ENCODE data around the gene CEP112.

CEP112 gene

GRCh38 chr17:66191593-66192377 lies at the start of gene CEP112:
Gene CEP112 (minus strand): TSS chr17:66192133.
- DNase-seq (ENCODE audit: low read depth in 1 of 2, low spot score in 1 of 2): peak; percentile 53 to 64

DNA sequence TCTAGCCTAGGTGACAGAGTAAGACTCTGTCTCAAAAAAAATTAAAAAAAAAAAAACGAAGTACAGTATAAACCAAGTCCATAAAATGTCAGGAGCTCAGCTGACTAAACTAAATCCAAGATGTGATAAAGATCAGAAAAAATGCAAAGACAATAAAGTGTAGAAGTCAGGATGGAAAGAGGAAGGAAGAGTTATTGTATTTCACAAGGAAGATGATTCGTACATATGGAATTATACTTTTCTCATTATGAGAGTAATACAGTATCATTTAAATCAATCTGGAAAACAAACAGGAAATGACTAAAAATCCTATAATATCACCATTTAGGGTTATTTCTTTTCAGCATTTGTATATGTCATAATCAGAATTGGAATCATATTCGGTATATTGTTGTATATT lies 48.7 kb upstream of the CEP112 start:
- no peak for DNase-seq (ENCODE audit: low read depth in 1 of 2, low spot score in 1 of 2)

DNA sequence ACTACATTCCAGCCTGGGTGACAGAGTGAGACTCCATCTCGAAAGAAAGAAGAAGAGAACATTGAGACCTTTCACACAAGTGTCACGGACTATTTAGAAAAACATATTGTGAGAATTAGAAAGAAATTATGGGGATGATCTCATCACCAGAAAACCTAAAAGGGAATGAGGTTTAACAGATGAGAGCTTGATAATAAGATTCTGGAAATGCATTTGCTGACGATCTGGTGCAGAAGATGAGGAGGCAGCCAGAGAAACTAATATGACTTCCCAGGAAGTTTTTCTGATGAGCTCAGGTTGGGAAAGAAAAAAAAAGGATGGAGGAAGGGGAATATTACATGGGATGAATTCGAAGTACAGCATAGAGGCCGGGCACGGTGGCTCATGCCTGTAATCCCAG lies 48.1 kb upstream of the CEP112 start:
- no peak for DNase-seq (ENCODE audit: low read depth in 1 of 2, low spot score in 1 of 2)

DNA sequence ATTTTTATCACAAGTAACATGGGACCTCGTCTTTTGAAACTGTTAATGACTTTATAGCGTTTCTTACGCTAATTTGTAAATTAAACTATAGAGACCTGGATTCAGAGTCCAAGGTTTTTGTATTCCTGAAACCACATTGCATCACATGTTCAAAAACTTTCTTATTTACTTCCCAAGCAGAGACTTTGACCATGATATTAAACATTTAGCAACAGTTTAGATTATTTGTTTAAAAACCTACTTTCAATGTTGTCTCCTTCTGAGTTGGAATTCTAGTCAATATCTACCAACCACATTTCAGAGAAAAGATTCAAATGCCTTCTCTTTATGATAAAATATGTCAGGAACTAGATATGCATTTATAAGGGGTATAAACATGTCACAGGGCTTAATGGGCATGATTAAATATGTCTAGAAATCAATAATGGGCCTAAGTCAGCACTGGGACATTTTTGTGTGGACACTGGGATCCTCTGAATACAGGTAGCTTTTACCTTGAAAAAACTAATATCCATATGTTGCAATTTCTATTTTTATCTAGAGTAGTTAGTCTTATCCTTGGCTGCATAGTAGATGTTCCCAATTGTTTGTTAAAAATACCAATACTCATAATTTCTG lies 43.6 kb upstream of the CEP112 start:
- DNase-seq (ENCODE audit: low read depth in 1 of 2, low spot score in 1 of 2): no peak

DNA sequence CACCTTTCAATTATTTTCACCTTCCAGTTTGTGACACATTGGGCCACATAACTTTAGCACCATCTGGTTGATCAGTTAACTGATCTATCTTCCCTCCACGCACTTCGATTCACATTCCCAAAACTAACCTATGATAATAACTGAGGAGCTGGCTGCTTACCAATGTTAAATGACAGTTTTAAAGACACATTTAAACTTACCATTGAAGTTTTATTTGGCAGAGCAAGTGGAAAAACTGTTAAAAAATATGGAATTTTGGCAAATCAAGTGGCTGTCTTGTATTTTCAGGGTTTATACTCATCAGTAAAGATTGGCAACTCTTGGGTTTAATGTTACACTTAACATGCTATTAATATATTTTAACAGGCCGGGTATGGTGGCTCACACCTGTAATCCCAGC lies 42.7 kb upstream of the CEP112 start:
- DNase-seq (ENCODE audit: low read depth in 1 of 2, low spot score in 1 of 2): no peak

DNA sequence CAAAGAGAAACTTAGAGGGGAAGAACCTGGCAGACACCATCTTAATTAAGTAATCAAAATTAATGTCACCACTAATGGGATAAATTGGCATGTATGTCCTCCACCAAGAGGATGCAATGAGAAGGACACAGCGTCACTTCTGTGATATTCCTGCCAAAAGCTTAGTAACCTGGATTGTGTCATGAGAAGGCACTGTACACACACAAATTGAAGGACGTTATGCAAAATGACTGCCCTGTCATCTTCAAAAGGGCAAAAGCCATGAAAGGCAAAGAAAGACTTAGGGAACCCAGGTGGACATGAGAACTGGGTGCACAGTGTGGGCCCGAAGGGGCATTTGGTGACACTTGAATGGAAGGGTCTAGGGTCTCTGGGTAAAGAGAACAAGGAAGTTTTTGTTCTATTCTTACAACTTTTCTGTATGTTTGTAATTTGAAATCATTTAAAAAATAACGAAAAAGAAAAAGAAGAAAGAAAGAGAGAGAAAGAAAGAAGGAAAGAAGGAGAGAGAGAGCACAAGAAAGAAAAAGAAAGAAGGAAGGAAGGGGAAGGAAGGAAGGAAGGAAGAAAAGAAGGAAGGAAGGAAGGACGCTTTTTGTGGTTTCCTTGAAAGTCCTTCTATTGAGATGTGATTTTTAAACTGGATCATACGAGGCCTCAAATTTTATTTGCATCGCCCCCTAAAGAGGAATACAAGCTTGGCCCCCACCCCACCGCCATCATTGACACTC lies 41.3 kb upstream of the CEP112 start:
- no peak for DNase-seq (ENCODE audit: low read depth in 1 of 2, low spot score in 1 of 2)

GRCh38 chr17:66230922-66231591 lies 39.1 kb upstream of the CEP112 start:
- DNase-seq (ENCODE audit: low read depth in 1 of 2, low spot score in 1 of 2): no peak

DNA sequence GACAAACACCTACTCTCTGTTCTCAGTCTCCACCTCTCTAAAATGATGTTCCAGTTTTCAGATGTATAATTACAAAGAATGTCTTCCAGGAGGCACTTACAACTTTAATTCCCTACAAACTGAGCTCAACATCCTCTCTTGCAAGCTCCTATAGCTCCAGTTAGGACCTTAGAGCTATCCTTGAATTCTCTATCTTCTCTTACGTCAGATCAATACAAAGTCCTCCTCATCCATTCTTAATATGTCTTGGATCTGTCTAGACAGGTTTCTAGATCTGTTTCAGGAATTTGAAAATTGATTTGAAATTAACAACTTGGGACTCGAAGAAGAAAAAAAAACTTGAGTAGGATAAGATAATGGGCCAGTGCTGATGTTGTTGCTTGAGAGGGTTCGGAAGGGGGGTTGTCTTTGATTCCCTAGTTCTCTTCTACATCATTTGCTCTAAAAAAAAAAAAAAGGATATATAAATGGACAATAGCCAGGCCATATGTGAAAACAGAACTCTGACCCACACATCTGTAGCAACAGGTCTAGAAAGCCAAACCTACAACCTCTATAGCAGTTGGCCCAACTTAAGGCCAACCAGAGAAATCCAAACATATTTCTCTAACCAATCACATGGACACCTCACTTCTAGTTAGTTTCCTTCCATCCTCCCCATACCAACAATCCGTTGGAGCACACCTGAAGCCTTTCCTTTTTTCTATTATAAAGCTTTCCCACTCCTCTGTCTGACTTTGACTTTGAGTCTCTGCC lies 38.0 kb upstream of the CEP112 start:
- DNase-seq (ENCODE audit: low read depth in 1 of 2, low spot score in 1 of 2): no peak

- DNase-seq (ENCODE audit: low read depth in 1 of 2, low spot score in 1 of 2): no peak
Measured at GRCh38 chr17:66228887-66229782, 37.2 kb upstream of the CEP112 start, which contains the start of gene APOH. Gene APOH (minus strand): TSS chr17:66229415. CDS start chr17:66229379, 36 bp downstream.

GRCh38 chr17:66227212-66228045 lies 35.5 kb upstream of the CEP112 start:
- DNase-seq (ENCODE audit: low read depth in 1 of 2, low spot score in 1 of 2): no peak

GRCh38 chr17:66222798-66223350 lies 30.9 kb upstream of the CEP112 start:
- no peak for DNase-seq (ENCODE audit: low read depth in 1 of 2, low spot score in 1 of 2)

GRCh38 chr17:66221755-66222530 lies 30.0 kb upstream of the CEP112 start:
- no peak for DNase-seq (ENCODE audit: low read depth in 1 of 2, low spot score in 1 of 2)

- no peak for DNase-seq (ENCODE audit: low read depth in 1 of 2, low spot score in 1 of 2)
Measured at GRCh38 chr17:66221343-66221742, 29.4 kb upstream of the CEP112 start.

DNA sequence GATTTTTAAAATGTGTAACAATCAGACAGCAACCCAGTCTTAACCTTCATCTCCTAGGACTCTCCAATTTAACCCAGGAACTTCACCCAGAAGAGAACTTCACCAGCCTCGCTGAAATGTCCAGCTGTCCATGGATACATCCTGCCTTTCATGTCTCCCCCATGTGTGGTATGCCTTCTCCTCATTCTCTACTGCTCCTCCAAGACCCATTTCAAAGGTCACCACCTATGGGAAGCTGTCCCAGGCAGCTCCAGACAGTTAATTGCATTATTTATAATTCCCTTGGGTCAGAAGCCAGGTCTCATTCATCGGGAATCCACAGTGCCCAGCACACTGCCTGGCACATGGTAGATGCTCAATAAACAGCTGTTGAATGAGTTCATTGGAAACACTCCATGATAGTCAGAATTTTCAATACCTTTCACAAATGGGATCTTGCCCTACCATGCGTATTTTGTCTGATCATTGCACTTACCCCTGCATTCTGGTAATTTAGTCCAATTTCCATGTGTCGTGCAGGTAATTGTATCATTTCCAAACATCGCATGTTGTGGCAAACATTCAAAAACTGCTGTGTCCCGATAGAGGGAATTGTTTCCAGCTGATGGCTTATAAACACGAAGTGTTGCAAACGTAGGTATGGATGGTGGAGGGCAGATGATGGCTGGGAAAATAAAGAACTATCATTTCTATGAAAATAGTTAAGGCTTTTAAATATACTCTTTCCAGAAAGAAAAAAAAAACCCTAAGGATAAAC lies 28.3 kb upstream of the CEP112 start:
- DNase-seq (ENCODE audit: low read depth in 1 of 2, low spot score in 1 of 2): no peak

DNA sequence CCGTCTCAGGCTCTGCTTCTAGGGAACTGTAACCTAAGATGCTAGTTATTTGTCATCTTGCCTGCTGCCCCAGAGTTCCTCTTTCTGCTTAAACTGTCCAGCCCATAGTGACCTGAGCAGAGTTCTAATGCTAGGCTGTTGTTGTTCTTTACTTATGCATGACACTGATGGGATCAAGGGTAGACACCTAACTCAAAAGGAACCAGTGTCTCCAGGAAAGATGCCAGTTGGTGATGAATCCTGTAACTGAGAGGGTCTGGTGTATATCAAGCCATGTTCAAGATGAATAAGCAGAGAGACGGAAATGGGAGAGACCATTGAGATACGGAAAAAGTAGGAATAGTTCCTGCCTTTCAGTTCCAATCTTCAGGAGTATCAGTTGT lies 23.6 kb upstream of the CEP112 start:
- DNase-seq (ENCODE audit: low read depth in 1 of 2, low spot score in 1 of 2): no peak

GRCh38 chr17:66214884-66215528 lies 23.1 kb upstream of the CEP112 start:
- DNase-seq (ENCODE audit: low read depth in 1 of 2, low spot score in 1 of 2): no peak

All from activated CD4-positive, alpha-beta T cell treated with anti-CD3 and anti-CD28 coated beads, Interleukin-2, amount 50 U/mL, for 24 hours (primary cell).